Bone marrow (tissue), 2 donors: ENCODE data around the gene GADD45GIP1.
A peak's percentile ranks its signal among the peaks of the same experiment; 100 is the strongest.

ENCODE experiments used
- DNase-seq, 2 donors: peaks; one replicate each; lab custom pipeline; 2025; lab: John Stamatoyannopoulos, UW

The GADD45GIP1 gene

DNA sequence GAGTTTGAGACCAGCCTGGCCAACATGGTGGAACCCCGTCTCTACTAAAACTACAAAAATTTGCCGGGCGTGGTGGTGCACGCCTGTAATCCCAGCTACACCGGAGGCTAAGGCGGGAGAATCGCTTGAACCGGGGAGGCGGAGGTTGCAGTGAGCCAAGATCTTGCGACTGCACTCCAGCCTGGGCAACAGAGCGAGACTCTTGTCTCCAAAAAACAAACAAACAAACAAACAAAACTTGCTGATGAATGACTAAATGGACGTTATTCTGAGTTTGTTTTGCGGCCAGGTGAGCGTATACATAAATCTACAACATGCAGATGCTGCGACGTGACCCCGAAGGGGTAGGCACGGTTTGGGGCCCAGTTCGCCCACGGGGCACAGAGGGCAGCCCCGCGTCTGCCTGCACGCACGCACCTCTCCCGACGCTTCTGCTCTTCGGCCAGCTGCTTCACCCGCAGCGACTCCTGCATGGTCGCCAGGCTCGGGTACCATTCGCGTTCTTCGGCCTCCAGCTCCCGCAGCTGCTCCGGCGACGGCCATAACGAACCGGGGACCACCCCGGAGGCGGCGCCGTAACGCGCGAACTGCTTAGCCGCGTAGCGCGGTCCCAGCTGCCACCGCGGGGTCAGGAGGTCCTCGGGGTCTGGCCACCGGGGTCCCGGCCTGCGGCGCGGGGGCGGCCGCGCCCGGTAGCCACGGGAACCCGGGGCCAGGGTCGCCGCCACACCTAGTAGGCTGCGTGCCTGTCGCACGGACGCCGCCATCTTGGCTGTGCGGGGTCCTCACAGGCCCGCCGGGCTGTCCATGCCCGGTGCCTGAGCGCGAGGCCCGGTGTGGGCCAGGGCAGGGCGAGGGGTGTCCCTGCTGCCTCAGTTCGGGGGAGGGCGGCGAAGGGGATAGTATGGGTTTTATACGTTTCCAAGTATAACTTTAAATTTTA lies at the start of gene GADD45GIP1:
Gene GADD45GIP1 (minus strand): TSS at position 778 of the 943 bp plus-strand sequence. CDS start 11 bp downstream, at position 767.
- peak; percentile 46 to 52 for DNase-seq

GRCh38 chr19:13005861-13006370 lies 48.9 kb upstream of the GADD45GIP1 start:
- no peak for DNase-seq

GRCh38 chr19:13005253-13005652 lies 48.2 kb upstream of the GADD45GIP1 start:
- no peak for DNase-seq

DNA sequence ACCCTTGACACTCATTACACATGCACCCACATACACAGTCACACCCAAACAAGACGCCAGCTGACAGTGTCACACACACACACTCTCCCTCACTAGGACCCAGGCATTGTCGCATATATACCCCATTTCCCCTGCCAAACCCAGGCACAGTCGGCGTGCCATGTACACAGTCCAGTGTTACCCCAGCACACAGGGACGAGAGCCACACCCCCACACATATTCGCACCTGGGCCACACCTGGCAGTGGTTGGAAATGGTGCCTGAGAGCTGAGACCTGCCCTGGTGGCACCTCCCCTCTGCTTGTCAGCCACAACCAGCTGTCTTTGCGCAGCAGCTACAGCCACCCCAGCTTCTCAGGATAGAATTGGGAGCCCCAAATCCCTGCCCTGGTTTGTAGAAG lies 47.2 kb upstream of the GADD45GIP1 start:
- no peak for DNase-seq

GRCh38 chr19:13003081-13003480 lies 46.1 kb upstream of the GADD45GIP1 start:
- no peak for DNase-seq

GRCh38 chr19:13002166-13002898 lies 45.3 kb upstream of the GADD45GIP1 start:
- DNase-seq: no peak

- DNase-seq: no peak
These were observed 44.6 kb upstream of the GADD45GIP1 start for GRCh38 chr19:13001502-13002165.

DNA sequence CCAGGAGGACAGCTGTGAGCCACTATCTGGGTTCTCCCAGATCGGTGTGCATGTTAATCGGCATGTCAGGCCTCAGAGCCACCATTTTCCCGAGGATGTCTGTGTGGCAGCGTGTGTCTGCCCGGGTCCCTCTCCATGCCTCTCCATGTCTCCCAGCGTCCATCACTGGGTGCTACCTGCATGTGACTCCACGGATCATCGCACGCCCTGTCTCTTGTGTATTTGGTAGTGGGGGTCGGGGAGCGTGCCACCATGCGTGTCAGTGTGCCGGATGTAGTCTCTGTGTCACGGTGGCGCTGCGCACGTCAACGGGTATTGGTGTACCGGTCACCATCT lies 44.1 kb upstream of the GADD45GIP1 start:
- DNase-seq: no peak

DNA sequence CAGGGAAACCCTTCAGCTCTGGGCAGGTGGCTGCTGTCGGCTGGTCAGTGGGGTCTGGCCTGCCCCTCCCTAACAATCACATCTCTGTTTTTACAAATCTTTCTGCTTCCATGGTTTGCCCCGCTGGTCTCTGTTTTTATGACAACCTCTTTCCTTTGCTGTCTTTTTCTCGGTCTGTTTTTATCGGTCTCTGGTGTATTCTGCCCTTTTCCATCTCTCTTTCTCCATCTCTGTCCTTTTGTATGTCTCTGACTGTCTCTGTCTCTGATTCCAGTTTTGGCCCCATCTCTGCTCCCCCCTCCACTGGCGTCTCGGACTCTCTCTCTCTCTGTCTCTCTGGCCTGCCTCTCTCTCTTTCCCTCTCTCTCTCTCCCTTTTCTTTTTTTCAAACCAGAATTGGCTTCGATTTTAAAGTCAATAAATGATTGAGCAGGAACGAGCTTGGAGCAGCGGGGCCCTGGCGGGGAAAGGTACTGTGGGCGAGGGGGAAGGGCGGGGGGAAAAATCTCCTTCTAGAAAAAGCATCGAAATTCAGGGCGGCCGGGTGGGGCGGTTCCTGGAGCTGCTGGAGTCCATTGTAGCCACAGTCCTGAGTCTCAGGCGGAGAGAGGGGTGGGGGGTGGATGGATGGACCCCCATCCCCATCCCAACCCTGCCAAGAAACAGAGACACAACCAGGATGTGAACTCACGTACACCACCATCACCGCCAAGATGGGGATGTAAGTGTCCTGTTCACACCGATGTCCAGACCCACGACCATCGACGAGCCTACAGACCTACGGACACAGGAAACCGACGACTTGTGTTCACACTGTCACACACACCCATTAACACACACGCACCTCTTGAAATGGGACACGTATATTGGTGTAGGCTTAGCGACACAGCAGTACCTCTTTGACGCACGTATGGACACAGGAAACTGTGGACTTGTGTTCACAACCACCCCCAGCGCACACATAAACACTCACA lies 41.2 kb upstream of the GADD45GIP1 start:
- DNase-seq: no peak

DNA sequence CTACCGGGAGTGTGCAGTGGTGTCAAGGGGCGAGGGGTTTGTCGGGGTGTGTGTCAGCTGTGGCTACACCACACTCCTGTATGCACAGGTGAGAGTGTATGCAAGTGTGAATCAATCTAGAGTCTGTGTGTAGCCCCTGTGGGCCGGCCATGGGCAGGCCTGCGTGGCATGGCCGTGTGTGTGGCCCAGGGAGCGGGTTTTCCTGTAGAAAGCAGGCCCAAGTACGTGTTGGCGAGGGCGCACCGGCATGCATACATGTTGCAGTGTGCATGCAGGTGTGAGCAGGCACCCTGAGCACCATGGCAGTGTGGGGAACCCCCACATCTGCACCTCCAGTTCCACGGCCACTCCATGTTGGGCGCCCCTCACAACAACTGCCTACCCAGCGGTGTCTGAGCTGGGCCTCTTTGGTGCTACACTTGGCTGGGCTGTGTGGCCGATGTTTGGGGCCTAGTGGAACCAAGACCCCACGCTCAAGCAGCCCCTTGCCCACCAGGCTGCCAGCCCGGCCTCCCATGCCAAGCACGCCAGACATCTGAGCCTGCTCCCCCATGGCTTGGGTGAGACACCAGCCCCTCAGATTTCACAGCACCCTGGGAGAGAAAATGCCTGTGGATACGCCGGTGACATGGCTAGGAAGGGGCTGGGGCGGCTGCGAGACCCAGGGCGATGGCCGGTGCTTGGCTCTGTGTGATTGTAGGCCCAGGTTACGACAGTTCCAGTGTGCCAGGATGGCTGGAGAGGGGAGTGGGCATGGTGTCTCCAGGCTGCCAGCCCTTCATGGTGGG lies 40.4 kb upstream of the GADD45GIP1 start:
- no peak for DNase-seq

- peak in 1 of 2 donors; percentile 35 for DNase-seq
These were observed 39.5 kb upstream of the GADD45GIP1 start for GRCh38 chr19:12996406-12997094.

DNA sequence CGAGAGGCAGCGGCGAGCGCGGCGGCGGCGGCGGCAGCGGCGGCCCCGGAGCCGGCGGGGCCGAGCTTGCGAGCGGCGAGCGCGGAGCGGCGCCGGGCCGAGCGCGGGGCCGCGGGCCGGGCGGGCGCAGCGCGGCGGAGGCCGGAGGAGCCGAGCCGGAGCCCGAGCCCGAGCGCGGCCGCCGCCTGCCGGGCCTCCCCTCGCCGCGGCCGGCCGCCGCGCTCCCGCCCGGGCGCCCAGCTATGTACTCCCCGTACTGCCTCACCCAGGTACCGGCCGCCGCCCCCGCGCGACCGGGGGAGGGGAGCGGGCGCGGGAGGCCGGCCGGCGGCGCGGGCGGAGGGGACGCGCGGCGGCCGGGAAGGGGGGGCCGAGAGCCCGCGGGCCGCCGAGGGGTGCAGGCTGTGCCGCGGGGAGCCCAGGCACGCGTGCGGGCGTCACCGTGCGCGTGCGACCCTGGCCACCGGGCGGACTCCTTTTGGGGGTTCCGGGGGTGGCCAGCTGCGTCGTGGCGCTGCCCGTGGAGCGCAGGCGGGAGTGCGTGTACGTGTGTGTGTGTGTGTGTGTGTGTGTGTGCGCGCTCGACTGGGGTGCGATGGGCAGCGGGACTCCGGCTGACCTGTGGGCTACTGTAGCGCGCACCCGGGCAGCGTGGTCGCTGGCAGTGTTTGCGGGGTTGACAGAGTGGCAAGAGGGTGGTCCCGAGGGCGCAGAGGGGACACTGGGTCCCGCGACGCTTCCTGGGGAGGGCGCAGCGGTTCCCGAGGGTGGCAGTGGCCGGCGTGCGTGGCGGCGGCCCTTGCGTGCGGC lies 38.8 kb upstream of the GADD45GIP1 start:
- DNase-seq: no peak

DNA sequence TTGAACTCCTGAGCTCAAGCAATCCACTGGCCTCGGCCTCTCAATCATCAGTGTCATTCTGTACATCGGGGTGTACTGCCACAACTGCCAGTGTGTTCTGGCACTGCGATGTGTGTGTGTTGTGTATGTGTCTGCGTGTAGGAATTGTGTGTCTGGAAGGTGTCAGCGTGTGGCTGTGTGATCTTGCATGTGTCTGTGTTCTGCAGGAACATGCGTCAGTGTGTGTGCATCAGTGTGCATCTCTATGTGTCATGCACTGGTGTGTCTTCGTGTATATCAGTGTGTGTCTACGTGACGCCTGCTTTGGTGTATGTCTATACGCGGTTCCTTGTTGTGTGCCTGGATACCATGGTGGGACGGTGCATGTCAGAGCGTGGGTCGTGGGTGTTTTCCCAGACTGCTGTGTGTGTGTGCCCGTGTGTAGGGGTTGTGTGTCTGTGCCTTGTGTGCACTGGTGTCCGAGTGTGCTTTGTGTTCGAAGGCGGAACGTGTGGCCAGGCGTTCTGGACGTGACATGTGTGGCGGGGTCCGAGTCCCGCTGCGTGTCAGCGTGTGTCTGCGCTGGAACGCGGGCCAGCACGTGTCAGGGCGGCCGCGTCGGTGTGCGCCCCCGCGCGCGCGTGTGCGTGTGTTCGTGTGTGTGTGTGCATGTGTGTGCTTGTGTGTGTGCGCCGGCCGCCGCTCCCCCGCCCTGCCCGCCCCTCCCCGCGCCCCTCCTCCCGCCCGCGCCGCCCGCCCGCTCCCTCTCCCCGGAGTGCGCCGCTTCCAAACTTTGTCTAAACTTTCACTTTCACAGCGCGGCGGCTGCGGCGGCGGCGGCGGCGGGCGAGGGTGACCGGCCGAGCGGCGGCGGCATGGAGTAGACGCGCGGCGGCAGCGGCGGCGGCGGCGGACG lies 37.9 kb upstream of the GADD45GIP1 start, which contains the start of gene NFIX:
Gene NFIX (plus strand): TSS at position 775 of the 895 bp plus-strand sequence. CDS start 363 bp downstream, outside the sequence.
- DNase-seq: peak; percentile 46 to 55

DNA sequence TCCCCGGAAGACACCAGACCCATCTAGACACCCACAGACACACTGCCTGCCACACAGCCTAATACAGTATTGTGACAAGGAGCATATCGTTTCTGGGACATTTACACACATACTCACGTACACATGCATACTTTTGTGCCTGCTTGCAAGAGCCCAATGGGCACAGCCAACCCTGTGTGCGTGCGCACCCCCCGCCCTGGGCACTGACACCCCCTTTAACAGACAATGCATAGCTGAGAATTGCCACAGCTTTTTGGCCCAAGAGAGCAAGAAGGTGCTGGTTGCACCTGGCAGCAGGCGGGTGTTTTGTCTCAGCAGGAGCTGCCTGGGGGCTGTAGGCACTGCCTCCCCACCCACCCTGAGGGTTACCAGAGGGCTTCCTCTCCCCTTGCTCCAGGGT lies 36.5 kb upstream of the GADD45GIP1 start:
- no peak for DNase-seq

- no peak for DNase-seq
These were observed 35.7 kb upstream of the GADD45GIP1 start for GRCh38 chr19:12992729-12993128.

DNA sequence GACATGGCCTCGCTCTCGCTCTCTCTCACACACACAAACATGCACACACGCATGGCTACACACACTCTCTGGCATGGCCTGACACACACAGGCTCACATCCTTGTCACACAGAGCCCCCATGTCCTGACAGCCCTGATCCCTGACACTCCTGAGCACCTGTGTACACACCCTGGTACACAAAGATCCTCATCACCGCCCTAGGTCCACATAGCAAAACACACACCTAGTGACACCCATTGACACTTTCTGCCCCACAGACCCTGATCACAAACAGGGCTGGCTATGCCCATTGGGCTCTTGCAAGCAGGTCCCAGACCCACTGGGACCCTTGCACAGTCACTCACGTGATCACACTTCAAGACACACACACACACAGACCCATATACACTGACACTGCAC lies 34.3 kb upstream of the GADD45GIP1 start:
- DNase-seq: no peak

DNA sequence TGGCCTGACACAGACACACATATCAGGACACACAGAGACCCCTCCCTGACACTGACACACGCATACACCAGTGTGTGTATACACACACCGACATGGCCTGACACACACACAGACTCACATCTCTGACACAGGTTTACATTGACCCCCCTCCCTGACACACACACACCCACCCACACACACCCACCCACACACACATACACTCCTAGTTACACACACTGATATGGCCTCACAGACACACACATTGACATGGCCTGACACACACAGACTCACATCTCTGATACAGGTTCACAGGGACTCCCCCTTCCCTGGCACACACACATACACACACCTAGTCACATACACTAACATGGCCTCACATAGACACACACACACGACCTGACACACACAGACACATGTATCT lies 33.8 kb upstream of the GADD45GIP1 start:
- no peak for DNase-seq

DNA sequence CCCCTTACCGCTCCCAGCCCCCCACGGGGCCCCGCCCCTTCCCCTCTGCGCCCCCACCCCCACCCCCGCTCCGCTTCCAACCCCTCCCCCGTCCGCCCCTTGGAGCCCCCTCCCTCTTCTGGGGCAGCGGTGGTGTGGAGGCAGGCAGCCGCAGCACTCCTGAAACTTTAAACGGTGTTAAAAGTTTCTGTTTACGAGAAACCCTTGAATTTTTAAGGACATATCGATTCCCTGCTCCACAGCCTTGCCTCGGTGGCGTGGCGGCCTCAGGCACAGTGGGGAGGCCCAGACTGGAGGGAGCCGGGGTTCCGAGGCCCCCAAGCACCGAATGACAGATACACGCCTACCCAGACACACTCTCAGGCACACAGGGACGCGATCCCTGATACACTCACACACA lies 33.4 kb upstream of the GADD45GIP1 start:
- DNase-seq: no peak
